GM19035 (cell line): ENCODE data around the gene TLCD1.
"Not testable (repeated sequence)": the region's sequence is repeated elsewhere in the genome, so short reads cannot be mapped to it uniquely, and the experiment has no call there.

ENCODE experiments used
- ATAC-seq: cut with Tn5 transposase; IDR thresholded peaks from one replicate; pipeline ENCODE4 v1.9.1; 2021; ENCODE audit not compliant: unreplicated experiment

Gene TLCD1

GRCh38 chr17:28729950-28730330 is 3.9 kb upstream of the TLCD1 start:
- ATAC-seq = no peak

GRCh38 chr17:28728364-28729200 is 2.5 kb upstream of the TLCD1 start, which contains the start of gene NEK8:
Gene NEK8 (plus strand): TSS chr17:28728788. CDS start chr17:28728814, 26 bp downstream.
- peak; percentile 42 for ATAC-seq

- ATAC-seq = peak; percentile 47
Measured at GRCh38 chr17:28726627-28727491, 826 bp upstream of the TLCD1 start.

GRCh38 chr17:28725660-28726225 is 290 bp downstream of the TLCD1 start:
- ATAC-seq = peak; percentile 2

GRCh38 chr17:28725166-28725659 is 820 bp downstream of the TLCD1 start:
- no peak for ATAC-seq

- no peak for ATAC-seq
Measured at GRCh38 chr17:28724500-28725165, 1.4 kb downstream of the TLCD1 start.

GRCh38 chr17:28723836-28724499 is 2.1 kb downstream of the TLCD1 start:
- not testable (repeated sequence) for ATAC-seq

GRCh38 chr17:28723159-28723835 is 2.7 kb downstream of the TLCD1 start:
- no peak for ATAC-seq

- ATAC-seq = no peak
Measured at GRCh38 chr17:28722417-28723158, 3.4 kb downstream of the TLCD1 start.

- ATAC-seq = not testable (repeated sequence)
Measured at GRCh38 chr17:28720997-28721329, 5.1 kb downstream of the TLCD1 start.

GRCh38 chr17:28720247-28720996 is 5.6 kb downstream of the TLCD1 start:
- no peak for ATAC-seq

- ATAC-seq = no peak
Measured at GRCh38 chr17:28719021-28719433, 7.0 kb downstream of the TLCD1 start.

GRCh38 chr17:28718333-28719020 is 7.6 kb downstream of the TLCD1 start:
- no peak for ATAC-seq

- no peak for ATAC-seq
Measured at GRCh38 chr17:28717578-28718332, 8.3 kb downstream of the TLCD1 start, which contains the start of gene RAB34. Gene RAB34 (minus strand): TSS chr17:28717868. CDS start chr17:28717266, 602 bp downstream.

GRCh38 chr17:28716740-28717577 is 9.1 kb downstream of the TLCD1 start:
- ATAC-seq = no peak

- ATAC-seq = no peak
Measured at GRCh38 chr17:28715217-28715616, 10.8 kb downstream of the TLCD1 start.
